Transverse colon (tissue), 4 donors: ENCODE measurements around the gene ENOX1. TPM values are rescaled to one million over a fixed set of nuclear protein-coding genes. Genes with fewer than 3 reads are reported as not detected.
A peak's percentile ranks its signal among the peaks of the same experiment; 100 is the strongest.

Source experiments
- DNase-seq: peaks from one replicate; pipeline ENCODE4 v3.0.0-alpha.2; 2019
- H3K27ac ChIP-seq, 4 donors: fragments of 200-600 bp; sonication (generic); 2 replicates each; pipeline ENCODE4 v1.5.1; 2016 to 2018; ENCODE audit warnings: inconsistent platforms in 4 of 4
- H3K27me3 ChIP-seq: fragments of 200-600 bp; sonication (generic); 2 replicates; pipeline ENCODE4 v1.5.1; 2017; ENCODE audit warnings: inconsistent platforms
- H3K36me3 ChIP-seq, 4 donors: fragments of 200-600 bp; sonication (generic); 2 replicates each; pipeline ENCODE4 v1.5.1; 2017 to 2019; ENCODE audit warnings: inconsistent platforms in 4 of 4
- H3K4me1 ChIP-seq, 4 donors: fragments of 200-600 bp; sonication (generic); 2 replicates each; pipeline ENCODE4 v1.5.1; 2017 to 2020; ENCODE audit warnings: inconsistent platforms in 4 of 4
- H3K4me3 ChIP-seq, 4 donors: fragments of 200-600 bp; sonication (generic); 1 replicate in 1 of 4; 2 replicates in 3 of 4; pipeline versions ENCODE4 v1.5.1 to v1.6.1; 2017 to 2019; ENCODE audit warnings: inconsistent platforms in 4 of 4
- H3K9me3 ChIP-seq, 2 donors: fragments of 200-600 bp; sonication (generic); 2 replicates each; pipeline ENCODE4 v1.5.1; 2017 to 2019; ENCODE audit warnings: inconsistent platforms in 2 of 2
- EP300 ChIP-seq: sonication (generic); formaldehyde crosslinking; IDR thresholded peaks from one replicate; pipeline ENCODE4 v1.6.1; 2017; ENCODE audit warnings: antibody characterized with exemption, low read depth
- POLR2A ChIP-seq: fragments of 450-650 bp; IDR thresholded peaks from one replicate; pipeline ENCODE4 v1.6.1; 2016; ENCODE audit warnings: antibody characterized with exemption, mild to moderate bottlenecking, moderate library complexity
- POLR2AphosphoS5 ChIP-seq, 3 donors: sonication (generic); formaldehyde crosslinking; IDR thresholded peaks; one replicate each; pipeline ENCODE4 v1.6.1; 2016; ENCODE audit warnings: antibody characterized with exemption in 3 of 3
- WGBS, 2 donors: methylation state at CpG; one replicate each; pipeline ENCODE4 v1.1.5; 2018; ENCODE audit warnings: low coverage in 1 of 2; 5-methylcytosine and 5-hydroxymethylcytosine counted together
- in situ Hi-C, 4 donors: fragments of 200-750 bp; cut with MboI; loops; one replicate each; pipeline versions ENCODE4 v1.15.0 to v1.15.1; 2017; ENCODE audit warnings: low sequenced_read_pairs in 3 of 4, low pct_ligation_motif_present in 1 of 4, low pct_unique_long_range_greater_than_20kb in 1 of 4
- intact Hi-C: fragments of 100-400 bp; cut with DNase I; formaldehyde crosslinking; loops from one replicate; pipeline ENCODE4 v1.15.1; 2023; ENCODE audit warnings: low total_unique reads
- total RNA-seq, 4 donors: library from RNA; depleted of rRNA; stranded (reverse); fragments of >200 nt; gene quantifications; one replicate each; pipeline ENCODE4 v1.1.0, GENCODE V29; 2016
- TF ChIP-seq, protein P1 (sequence below), 5 experiments: fragments of 200-600 bp in 3 of 5; fragments of 450-650 bp in 2 of 5; sonication (generic) in 3 of 5; IDR thresholded peaks; 1 replicate in 2 of 5; 2 replicates in 3 of 5; pipeline ENCODE4 v1.5.1; 2016 to 2017; ENCODE audit warnings: antibody characterized with exemption in 5 of 5, inconsistent platforms in 3 of 5, mild to moderate bottlenecking in 2 of 5, moderate library complexity in 1 of 5

ENOX1 gene
- total RNA-seq, 4 donors from 2014 or later: 1.5 to 6.4 (median 2.2) TPM

DNA sequence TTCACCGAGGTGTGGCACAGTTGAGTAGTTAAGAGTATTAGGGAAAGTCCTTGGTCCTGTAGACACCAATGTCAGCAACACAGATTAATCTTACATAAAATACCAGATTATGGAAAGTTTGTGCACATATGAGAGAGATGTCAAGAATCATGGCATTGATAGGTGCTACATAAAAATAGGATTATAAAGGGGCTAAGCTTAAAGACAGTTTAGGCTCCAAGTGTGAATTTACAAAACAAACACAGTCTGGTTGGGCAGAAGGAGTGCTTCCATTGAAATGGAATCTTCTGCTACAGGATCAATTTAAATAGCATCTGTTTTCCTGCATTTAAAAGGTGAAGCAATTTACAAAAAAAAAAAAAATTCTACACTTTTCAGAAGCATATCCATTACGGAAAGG lies 470.5 kb downstream of the ENOX1 start:
- WGBS, 2 donors: 70 to 81% methylated on average over 2 of the region's 2 CpGs

DNA sequence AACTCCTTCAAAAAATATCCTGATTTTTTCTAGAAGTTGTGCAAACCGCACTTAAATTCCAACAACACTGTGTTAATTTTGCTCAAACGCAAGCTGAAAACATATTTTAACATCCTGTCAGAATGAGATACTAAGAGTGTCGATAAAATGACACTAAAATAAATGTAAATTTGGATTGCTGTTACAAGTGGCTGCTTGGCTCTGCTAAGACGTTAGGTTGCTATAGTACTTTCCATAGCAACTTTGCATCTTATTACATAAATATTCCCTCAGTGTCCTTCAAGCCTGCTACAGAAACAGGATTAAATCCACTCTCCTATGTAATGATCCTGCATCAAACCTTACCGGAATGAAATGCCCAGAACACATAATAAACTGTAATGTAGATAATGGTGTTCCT lies 471.2 kb downstream of the ENOX1 start:
- no peak for TF ChIP-seq POLR2AphosphoS5 (IDR thresholded peaks at IDR 0.05)
- TF ChIP-seq POLR2A: no peak
- TF ChIP-seq, protein P1, sequence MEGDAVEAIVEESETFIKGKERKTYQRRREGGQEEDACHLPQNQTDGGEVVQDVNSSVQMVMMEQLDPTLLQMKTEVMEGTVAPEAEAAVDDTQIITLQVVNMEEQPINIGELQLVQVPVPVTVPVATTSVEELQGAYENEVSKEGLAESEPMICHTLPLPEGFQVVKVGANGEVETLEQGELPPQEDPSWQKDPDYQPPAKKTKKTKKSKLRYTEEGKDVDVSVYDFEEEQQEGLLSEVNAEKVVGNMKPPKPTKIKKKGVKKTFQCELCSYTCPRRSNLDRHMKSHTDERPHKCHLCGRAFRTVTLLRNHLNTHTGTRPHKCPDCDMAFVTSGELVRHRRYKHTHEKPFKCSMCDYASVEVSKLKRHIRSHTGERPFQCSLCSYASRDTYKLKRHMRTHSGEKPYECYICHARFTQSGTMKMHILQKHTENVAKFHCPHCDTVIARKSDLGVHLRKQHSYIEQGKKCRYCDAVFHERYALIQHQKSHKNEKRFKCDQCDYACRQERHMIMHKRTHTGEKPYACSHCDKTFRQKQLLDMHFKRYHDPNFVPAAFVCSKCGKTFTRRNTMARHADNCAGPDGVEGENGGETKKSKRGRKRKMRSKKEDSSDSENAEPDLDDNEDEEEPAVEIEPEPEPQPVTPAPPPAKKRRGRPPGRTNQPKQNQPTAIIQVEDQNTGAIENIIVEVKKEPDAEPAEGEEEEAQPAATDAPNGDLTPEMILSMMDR (IDR thresholded peaks at IDR 0.05): no peak
- TF ChIP-seq EP300: no peak
- Histone ChIP-seq H3K27me3 (no peaks in the 10 kb centered on the region), H3K4me3 (no peak overlapping the region), H3K27ac (no peak overlapping the region), H3K4me1 (peaks cover 0 to 5% (median 2%) of the 10 kb centered on the region in 4 donors), H3K36me3 (no peaks in the 10 kb centered on the region), H3K9me3 (no peaks in the 10 kb centered on the region)
- no peak for DNase-seq
- intact Hi-C loops (no loop called here), in situ Hi-C loops (no loop called here)
- WGBS, 2 donors: 76 to 81% methylated on average over 4 to 5 of the region's 5 CpGs

More for the DNA sequence above, 470.5 kb downstream of the ENOX1 start:
- TF ChIP-seq POLR2AphosphoS5 (IDR thresholded peaks at IDR 0.05): no peak
- TF ChIP-seq EP300: no peak
- DNase-seq: no peak
- Histone ChIP-seq H3K9me3 (no peaks in the 10 kb centered on the region), H3K27ac (no peak overlapping the region), H3K27me3 (no peaks in the 10 kb centered on the region), H3K36me3 (no peaks in the 10 kb centered on the region), H3K4me3 (no peak overlapping the region), H3K4me1 (peaks cover 0 to 5% (median 2%) of the 10 kb centered on the region in 4 donors)
- intact Hi-C loops (no loop called here), in situ Hi-C loops (no loop called here)

DNA sequence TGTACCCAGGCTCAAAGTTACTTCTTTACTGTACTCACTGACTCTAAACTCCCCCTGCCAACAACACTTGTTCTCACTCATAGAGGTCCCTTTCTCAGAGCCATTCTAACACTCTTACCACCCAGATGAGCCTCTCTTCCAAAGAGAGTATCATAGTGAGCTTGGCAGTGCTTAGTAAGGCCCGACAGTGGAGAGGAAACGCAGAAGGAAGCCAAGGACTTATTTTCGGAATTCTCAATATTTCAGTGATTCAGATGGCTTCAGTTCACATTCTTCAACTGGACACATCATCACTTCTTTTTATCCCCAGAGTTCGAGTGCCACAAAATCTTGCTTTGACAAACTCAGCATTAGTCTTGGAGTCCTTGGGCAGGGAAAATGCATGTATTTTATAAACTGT lies 477.5 kb downstream of the ENOX1 start:
- no peak for TF ChIP-seq POLR2A
- TF ChIP-seq, protein P1 (IDR thresholded peaks at IDR 0.05): no peak
- no peak for TF ChIP-seq EP300
- TF ChIP-seq POLR2AphosphoS5 (IDR thresholded peaks at IDR 0.05): no peak
- no peak overlapping the region for H3K27ac ChIP-seq
- H3K36me3 ChIP-seq: no peaks in the 10 kb centered on the region
- H3K4me1 ChIP-seq: peaks cover 0 to 12% (median 3%) of the 10 kb centered on the region in 4 donors
- H3K27me3 ChIP-seq: no peaks in the 10 kb centered on the region
- H3K4me3 ChIP-seq: no peak overlapping the region
- intact Hi-C loops (no loop called here), in situ Hi-C loops (no loop called here)
- 62% methylated on average over 4 of the region's 4 CpGs; no CpG with 5 or more reads in 1 of the 2 donors for WGBS, 2 donors
- no peak for DNase-seq
- H3K9me3 ChIP-seq: no peaks in the 10 kb centered on the region

DNA sequence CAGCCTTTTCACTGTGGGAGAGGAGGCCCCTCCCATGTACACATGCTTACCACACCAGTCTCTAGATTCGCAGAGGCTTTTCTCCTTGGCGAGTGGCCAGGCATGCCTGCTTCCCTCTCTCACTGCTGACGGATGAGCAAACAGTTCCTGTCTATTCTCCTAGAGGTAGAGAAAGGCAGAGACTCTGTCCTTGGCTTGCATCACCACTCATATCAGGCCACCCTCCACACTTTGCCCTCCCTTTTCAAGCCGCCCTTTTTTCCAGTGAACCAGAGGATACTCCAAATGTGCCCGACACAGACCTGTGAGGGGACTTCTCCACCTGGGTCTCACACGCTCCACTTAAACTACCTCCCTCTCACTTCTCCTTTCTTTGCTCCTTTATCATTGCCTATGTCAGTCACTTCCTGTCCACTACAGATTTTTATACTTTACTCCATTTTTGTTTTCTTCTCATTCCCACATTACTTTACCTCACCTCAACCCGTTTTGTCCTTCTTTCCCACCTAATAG lies 478.8 kb downstream of the ENOX1 start:
- DNase-seq: peak; percentile 75
- intact Hi-C loops (no loop called here), in situ Hi-C loops (no loop called here)
- WGBS, 2 donors: 29 to 35% methylated on average over 4 to 7 of the region's 7 CpGs
- no peaks in the 10 kb centered on the region for H3K27me3 ChIP-seq
- no peaks in the 10 kb centered on the region for H3K36me3 ChIP-seq
- H3K27ac ChIP-seq: peak overlapping the region; percentile 5 to 66 (median 44)
- no peak overlapping the region for H3K4me3 ChIP-seq
- H3K9me3 ChIP-seq: no peaks in the 10 kb centered on the region
- TF ChIP-seq POLR2AphosphoS5 (IDR thresholded peaks at IDR 0.05): peak in 1 of 3 donors; percentile 20
- TF ChIP-seq, protein P1 (IDR thresholded peaks at IDR 0.05): no peak
- peaks cover 3 to 15% (median 5%) of the 10 kb centered on the region in 4 donors for H3K4me1 ChIP-seq
